GM12892 (cell line): ENCODE measurements around the gene ZNF320.

Experiments
- POLR2A ChIP-seq: IDR thresholded peaks from 2 replicates; pipeline ENCODE4 v1.6.1; 2011; ENCODE audit warnings: low read depth, low read length, control low read depth
- POLR2AphosphoS5 ChIP-seq: IDR thresholded peaks from 2 replicates; pipeline ENCODE4 v1.6.1; 2011; ENCODE audit warnings: low read depth, low read length, control low read depth

- TF ChIP-seq POLR2AphosphoS5 = no peak
- TF ChIP-seq POLR2A = no peak
These were observed 8.4 kb downstream of the ZNF320 start for GRCh38 chr19:52889076-52889475.
